Peyer's patch (tissue), 4 donors: ENCODE results near the gene NELFCD.

ENCODE experiments used
- CTCF ChIP-seq, 6 experiments: fragments of 450-650 bp in 4 of 6; fragments of 200-600 bp in 2 of 6; sonication (generic) in 1 of 6; IDR thresholded peaks; one replicate each; pipeline ENCODE4 v1.5.1; 2017 to 2019; ENCODE audit warnings: antibody characterized with exemption in 6 of 6, mild to moderate bottlenecking in 3 of 6, moderate library complexity in 1 of 6
- POLR2A ChIP-seq, 2 donors: fragments of 450-650 bp; IDR thresholded peaks; one replicate each; pipeline ENCODE4 v1.5.1; 2017; ENCODE audit warnings: antibody characterized with exemption in 2 of 2, mild to moderate bottlenecking in 2 of 2, moderate library complexity in 2 of 2

GRCh38 chr20:59019217-59019616, 38.2 kb downstream of the NELFCD start, which contains the start of gene TUBB1:
- TF ChIP-seq CTCF (IDR thresholded peaks at IDR 0.05) (no peak), POLR2A (IDR thresholded peaks at IDR 0.05) (no peak)
